HG03103 (cell line): ENCODE data around the gene MSANTD3.

Source experiments
- ATAC-seq: cut with Tn5 transposase; IDR thresholded peaks from one replicate; pipeline ENCODE4 v1.9.1; 2021; ENCODE audit warnings: low read depth; ENCODE audit not compliant: unreplicated experiment

MSANTD3 gene

DNA sequence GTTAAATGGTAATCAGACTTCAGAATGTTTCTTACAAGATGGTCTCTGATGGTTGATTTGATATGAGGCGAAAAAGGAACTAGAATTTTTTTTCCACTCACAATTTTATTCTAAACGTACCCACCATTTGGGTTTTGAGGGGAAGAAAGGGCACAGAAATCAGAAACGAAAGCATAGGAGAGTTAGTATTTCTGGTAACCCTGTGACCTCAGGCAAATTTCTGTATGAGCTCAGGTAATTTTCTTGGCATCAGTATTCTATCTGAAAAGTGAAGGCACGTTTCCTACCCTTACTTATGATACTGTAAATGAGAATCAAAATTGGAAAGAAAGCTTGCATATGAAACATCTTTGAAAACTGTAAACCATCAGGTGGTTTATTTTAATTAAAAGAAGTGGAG is 72.5 kb downstream of the MSANTD3 start:
- no peak for ATAC-seq

DNA sequence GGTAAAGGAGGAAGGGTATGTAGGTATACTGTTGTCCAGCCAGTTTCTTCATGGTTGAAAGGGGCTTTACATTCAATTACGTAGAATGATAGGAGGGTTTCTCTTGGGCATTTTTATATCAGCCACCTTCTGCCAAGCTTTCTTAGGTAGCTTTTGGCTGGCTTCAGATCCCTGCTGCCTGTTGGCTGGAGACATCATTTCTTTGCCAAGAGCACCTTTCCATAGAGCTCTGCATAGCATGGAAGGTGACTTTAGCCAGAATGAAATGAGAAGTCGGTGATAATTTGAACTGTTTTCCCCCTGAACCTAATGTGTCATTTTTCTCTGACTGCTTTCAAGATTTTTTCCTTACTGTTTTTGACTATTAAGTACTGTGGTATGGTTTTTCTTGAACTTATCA is 72.9 kb downstream of the MSANTD3 start:
- no peak for ATAC-seq
